C4-2B (cell line): ENCODE measurements around the gene FAF1.

Source experiments
- H3K27ac ChIP-seq: fragments of 450-650 bp; 2 replicates; pipeline ENCODE4 v1.5.1; 2017
- ZFX ChIP-seq: fragments of 450-650 bp; IDR thresholded peaks from 2 replicates; pipeline ENCODE4 v1.6.1; 2017
- TF ChIP-seq, protein P1 (sequence below): fragments of 450-650 bp; conservative IDR thresholded peaks from 2 replicates; pipeline ENCODE4 v1.5.1; 2017; ENCODE audit warnings: mild to moderate bottlenecking

The FAF1 gene

DNA sequence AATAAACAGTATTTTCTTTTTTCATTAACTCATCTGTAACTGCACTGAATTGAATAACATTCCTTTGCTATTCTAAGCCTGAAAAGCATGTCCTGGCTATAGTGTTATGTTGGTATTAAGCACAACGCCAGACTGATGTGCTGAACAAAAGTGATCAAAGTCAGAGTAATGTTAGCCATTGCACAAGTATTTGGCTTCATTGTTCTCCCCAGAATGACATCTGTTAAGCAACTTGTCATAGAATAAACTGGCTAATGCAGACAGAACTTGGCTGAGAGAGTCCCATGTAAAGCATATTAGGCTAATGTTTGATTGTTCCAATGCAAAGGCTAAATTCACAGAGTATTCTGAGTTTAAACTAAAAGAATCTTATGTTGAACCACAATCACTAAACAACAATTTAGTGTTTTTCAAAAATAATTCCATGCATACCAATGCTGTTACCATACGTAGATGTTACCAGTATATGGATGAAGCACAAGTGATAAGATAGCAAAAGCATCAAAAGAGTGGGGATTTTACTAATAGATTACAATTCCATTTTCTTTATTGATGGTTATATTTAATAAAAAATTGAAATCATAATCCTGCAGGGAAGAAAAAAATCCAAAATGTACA lies 301.5 kb downstream of the FAF1 start:
- H3K27ac ChIP-seq: no peak overlapping the region
- TF ChIP-seq, protein P1, sequence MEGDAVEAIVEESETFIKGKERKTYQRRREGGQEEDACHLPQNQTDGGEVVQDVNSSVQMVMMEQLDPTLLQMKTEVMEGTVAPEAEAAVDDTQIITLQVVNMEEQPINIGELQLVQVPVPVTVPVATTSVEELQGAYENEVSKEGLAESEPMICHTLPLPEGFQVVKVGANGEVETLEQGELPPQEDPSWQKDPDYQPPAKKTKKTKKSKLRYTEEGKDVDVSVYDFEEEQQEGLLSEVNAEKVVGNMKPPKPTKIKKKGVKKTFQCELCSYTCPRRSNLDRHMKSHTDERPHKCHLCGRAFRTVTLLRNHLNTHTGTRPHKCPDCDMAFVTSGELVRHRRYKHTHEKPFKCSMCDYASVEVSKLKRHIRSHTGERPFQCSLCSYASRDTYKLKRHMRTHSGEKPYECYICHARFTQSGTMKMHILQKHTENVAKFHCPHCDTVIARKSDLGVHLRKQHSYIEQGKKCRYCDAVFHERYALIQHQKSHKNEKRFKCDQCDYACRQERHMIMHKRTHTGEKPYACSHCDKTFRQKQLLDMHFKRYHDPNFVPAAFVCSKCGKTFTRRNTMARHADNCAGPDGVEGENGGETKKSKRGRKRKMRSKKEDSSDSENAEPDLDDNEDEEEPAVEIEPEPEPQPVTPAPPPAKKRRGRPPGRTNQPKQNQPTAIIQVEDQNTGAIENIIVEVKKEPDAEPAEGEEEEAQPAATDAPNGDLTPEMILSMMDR: no peak
- TF ChIP-seq ZFX: no peak

DNA sequence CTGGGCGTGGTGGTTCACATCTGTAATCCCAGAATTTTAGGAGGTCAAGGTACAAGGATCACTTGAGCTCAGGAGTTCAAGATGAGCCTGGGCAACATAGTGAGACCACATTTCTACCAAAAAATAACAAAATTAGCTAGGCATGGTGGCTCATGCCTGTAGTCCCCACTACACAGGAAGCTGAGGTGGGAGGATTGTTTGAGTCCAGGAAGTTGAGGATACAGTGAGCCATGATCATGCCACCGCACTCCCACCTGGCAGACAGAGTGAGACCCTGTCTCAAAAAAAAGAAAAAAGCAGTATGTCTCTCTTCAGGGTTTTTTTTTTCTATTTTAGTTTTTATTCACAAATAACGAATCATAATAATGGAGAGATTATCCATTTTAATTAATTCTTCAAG lies 303.1 kb downstream of the FAF1 start:
- H3K27ac ChIP-seq: no peak overlapping the region

GRCh38 chr1:50651476-50652263 lies 308.4 kb downstream of the FAF1 start:
- no peak overlapping the region for H3K27ac ChIP-seq
- no peak for TF ChIP-seq ZFX
- TF ChIP-seq, protein P1: no peak

More for the DNA sequence above, 303.1 kb downstream of the FAF1 start:
- TF ChIP-seq ZFX: no peak
- TF ChIP-seq, protein P1: no peak

DNA sequence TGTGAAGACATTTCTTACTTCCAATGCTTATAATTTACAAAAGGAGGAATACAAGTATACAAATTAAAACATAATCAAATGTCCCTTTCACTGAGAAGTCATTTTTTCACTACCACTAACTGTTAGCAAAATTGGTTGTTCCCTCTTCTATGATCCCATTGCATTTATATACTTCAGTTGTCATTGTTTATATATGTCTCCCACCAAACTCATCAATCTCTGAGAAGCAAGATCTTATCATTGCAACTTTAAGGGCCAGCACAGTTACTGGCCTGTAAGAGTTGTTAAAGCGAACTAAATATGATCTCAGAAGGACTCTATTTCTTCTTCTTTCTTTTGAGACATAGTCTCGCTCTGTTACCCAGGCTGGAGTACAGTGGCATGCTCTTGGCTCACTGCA lies 313.5 kb downstream of the FAF1 start:
- H3K27ac ChIP-seq: no peak overlapping the region
- TF ChIP-seq, protein P1: no peak
- TF ChIP-seq ZFX: no peak

DNA sequence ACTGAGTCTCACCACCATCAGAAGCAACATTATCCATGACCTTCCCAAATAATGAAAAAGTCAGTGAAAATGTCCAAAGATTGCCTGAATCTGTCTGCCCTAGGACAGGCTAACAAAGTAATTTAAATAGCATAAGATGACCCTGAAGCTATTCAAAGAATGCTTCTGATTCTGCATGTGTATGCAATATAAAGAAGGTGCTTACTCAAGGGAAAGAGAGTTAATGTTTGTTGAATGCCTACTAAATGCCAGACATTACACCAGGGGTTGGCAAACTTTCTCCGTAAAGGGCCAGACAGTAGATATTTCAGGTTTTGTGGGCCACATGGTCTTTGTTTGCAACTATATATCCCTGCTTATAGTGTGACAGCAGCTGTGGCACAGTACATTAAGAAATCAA lies 314.9 kb downstream of the FAF1 start:
- H3K27ac ChIP-seq: no peak overlapping the region
- no peak for TF ChIP-seq ZFX
- TF ChIP-seq, protein P1: no peak

GRCh38 chr1:50644447-50645105 lies 315.5 kb downstream of the FAF1 start:
- no peak for TF ChIP-seq ZFX
- TF ChIP-seq, protein P1: no peak
- H3K27ac ChIP-seq: no peak overlapping the region

DNA sequence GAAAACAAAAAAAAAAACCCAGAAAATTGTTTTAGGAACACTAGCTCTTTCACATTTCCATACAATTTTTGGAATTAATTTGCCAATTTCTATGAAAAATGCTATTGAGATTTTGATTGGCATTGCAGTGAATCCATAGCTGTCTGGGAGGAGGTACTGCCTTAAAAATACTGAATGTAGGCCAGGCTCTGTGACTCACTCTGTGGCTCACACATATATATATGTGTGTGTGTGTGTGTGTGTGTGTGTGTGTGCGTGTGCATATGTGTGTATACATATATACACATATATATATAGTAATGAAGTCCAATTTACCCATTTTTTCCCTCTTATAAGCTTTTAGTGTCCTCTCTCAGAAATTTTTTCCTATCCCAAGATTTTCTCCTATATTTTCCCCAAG lies 322.6 kb downstream of the FAF1 start:
- TF ChIP-seq, protein P1: no peak
- no peak for TF ChIP-seq ZFX
- H3K27ac ChIP-seq: no peak overlapping the region
